ENCODE data around the gene PPP2R2D. TPM values are rescaled to one million over a fixed set of nuclear protein-coding genes. Genes with fewer than 3 reads are reported as not detected.
A peak's percentile ranks its signal among the peaks of the same experiment; 100 is the strongest.
"Not testable (repeated sequence)": the region's sequence is repeated elsewhere in the genome, so short reads cannot be mapped to it uniquely, and the experiment has no call there.

The PPP2R2D gene
- total RNA-seq, 1 donor from 2014 or later, result 28.3 TPM

DNA sequence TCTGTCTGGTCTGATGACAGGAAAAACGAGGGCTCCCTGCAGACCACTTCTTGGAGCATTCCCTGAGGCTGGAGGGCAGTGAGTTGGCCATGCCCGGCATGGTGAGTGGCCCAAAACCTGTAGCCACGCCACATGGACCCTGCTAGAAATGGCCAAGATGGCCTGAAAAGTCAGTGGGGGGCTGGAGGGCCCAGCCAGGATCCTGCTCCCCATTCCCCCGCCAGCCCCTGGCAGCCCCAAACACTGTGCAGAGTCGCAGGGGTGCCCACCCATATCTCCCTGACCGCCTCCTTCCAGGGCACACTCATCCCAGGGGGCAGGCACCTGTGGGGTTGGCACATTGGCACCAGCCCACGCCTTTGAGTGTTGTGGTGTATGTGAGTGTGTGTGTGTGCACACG lies 18.7 kb upstream of the PPP2R2D start:
- no peak overlapping the region for H3K27ac ChIP-seq
- no peak for ATAC-seq

GRCh38 chr10:131882590-131883451 lies 18.0 kb upstream of the PPP2R2D start:
- H3K9me3 ChIP-seq, result no peaks in the 10 kb centered on the region
- no peak for ATAC-seq
- TF ChIP-seq CTCF (IDR thresholded peaks at IDR 0.05), result no peak
- peaks cover 4% of the 10 kb centered on the region for H3K27me3 ChIP-seq
- no peak overlapping the region for H3K27ac ChIP-seq
- H3K36me3 ChIP-seq, result no peaks in the 10 kb centered on the region
- H3K4me1 ChIP-seq, result no peaks in the 10 kb centered on the region
- H3K4me3 ChIP-seq, result no peak overlapping the region
- intact Hi-C loops (cut with DNase I), result no loop called here
- no peak for DNase-seq

More for the DNA sequence above, 18.7 kb upstream of the PPP2R2D start:
- intact Hi-C loops (cut with DNase I), result no loop called here
- DNase-seq, result peak; percentile 40
- Histone ChIP-seq H3K4me3 (no peak overlapping the region), H3K9me3 (no peaks in the 10 kb centered on the region), H3K36me3 (no peaks in the 10 kb centered on the region), H3K27me3 (peaks cover 4% of the 10 kb centered on the region), H3K4me1 (no peaks in the 10 kb centered on the region)
- no peak for TF ChIP-seq CTCF (IDR thresholded peaks at IDR 0.05)

GRCh38 chr10:131883621-131884393 lies 17.0 kb upstream of the PPP2R2D start:
- not testable (repeated sequence) for ATAC-seq, H3K27me3 ChIP-seq, H3K36me3 ChIP-seq, H3K4me3 ChIP-seq, H3K4me1 ChIP-seq, H3K9me3 ChIP-seq, H3K27ac ChIP-seq
- DNase-seq, result peak; percentile 46
- intact Hi-C loops (cut with DNase I), result loop anchor here (2.0 kb wide), 1 partner anchor 139 kb away; no protein-coding TSS in a partner anchor

- Histone ChIP-seq H3K4me3 (no peak overlapping the region), H3K4me1 (no peaks in the 10 kb centered on the region), H3K27ac (no peak overlapping the region), H3K27me3 (peaks cover 4% of the 10 kb centered on the region), H3K9me3 (no peaks in the 10 kb centered on the region), H3K36me3 (no peaks in the 10 kb centered on the region)
- peak; percentile 99 for ATAC-seq
- intact Hi-C loops (cut with DNase I), result loop anchor here (2.0 kb wide), 1 partner anchor 137 kb away; no protein-coding TSS in a partner anchor
- DNase-seq, result peak; percentile 91
- TF ChIP-seq CTCF (IDR thresholded peaks at IDR 0.05), result peak; percentile 98
These were observed 15.2 kb upstream of the PPP2R2D start for GRCh38 chr10:131885391-131886165.

- intact Hi-C loops (cut with DNase I), result no loop called here
These were observed 14.6 kb upstream of the PPP2R2D start for GRCh38 chr10:131886237-131886636.

More at GRCh38 chr10:131886237-131886636, 14.6 kb upstream of the PPP2R2D start:
- H3K27me3 ChIP-seq, result peaks cover 8% of the 10 kb centered on the region
- H3K27ac ChIP-seq, result no peak overlapping the region
- DNase-seq (peak; percentile 25), ATAC-seq (no peak)
- TF ChIP-seq CTCF (IDR thresholded peaks at IDR 0.05), result no peak
- H3K4me1 ChIP-seq, result no peaks in the 10 kb centered on the region
- no peaks in the 10 kb centered on the region for H3K9me3 ChIP-seq
- H3K4me3 ChIP-seq, result no peak overlapping the region
- no peaks in the 10 kb centered on the region for H3K36me3 ChIP-seq

All from upper lobe of right lung (tissue), 1 donor.